WTC11 (cell line): ENCODE results near the gene CDH13.

Experiments used
- JAZF1 ChIP-seq: fragments of 250-450 bp; sonication (Bioruptor Pico); IDR thresholded peaks from 2 replicates; pipeline ENCODE4 v1.9.0; 2021; ENCODE audit warnings: moderate library complexity, mild to moderate bottlenecking, inconsistent platforms
- JUN ChIP-seq: sonication (generic); formaldehyde crosslinking; IDR thresholded peaks from 2 replicates; pipeline ENCODE4 v1.8.0; 2023; ENCODE audit warnings: mild to moderate bottlenecking, missing genetic modification reagents
- NR1H2 ChIP-seq: sonication (generic); formaldehyde crosslinking; IDR thresholded peaks from 2 replicates; pipeline ENCODE4 v1.9.0; 2021; ENCODE audit warnings: mild to moderate bottlenecking, moderate library complexity, missing genetic modification reagents
- SMAD3 ChIP-seq: sonication (generic); formaldehyde crosslinking; IDR thresholded peaks from 2 replicates; pipeline ENCODE4 v1.8.0; 2022; ENCODE audit warnings: missing genetic modification reagents, mild to moderate bottlenecking, borderline replicate concordance
- SP1 ChIP-seq: sonication (generic); formaldehyde crosslinking; conservative IDR thresholded peaks from 2 replicates; pipeline ENCODE4 v1.8.1; 2022; ENCODE audit warnings: missing genetic modification reagents
- TP53 ChIP-seq: sonication (generic); formaldehyde crosslinking; IDR thresholded peaks from 2 replicates; pipeline ENCODE4 v1.8.1; 2023; ENCODE audit warnings: mild to moderate bottlenecking, missing genetic modification reagents
- TF ChIP-seq, protein P1 (sequence below): sonication (generic); formaldehyde crosslinking; IDR thresholded peaks from 2 replicates; pipeline ENCODE4 v1.8.1; 2023; ENCODE audit warnings: mild to moderate bottlenecking, missing genetic modification reagents, borderline replicate concordance
- TF ChIP-seq, protein P2 (sequence below): fragments of 200-600 bp; IDR thresholded peaks from 2 replicates; pipeline ENCODE4 v1.8.0; 2022; ENCODE audit warnings: antibody characterized with exemption
- TF ChIP-seq, protein P3 (sequence below): sonication (generic); formaldehyde crosslinking; conservative IDR thresholded peaks from 2 replicates; pipeline ENCODE4 v1.8.1; 2022; ENCODE audit warnings: mild to moderate bottlenecking, missing genetic modification reagents
- TF ChIP-seq, protein P4 (sequence below): sonication (generic); formaldehyde crosslinking; IDR thresholded peaks from 2 replicates; pipeline ENCODE4 v1.8.1; 2022; ENCODE audit warnings: mild to moderate bottlenecking, missing genetic modification reagents, moderate library complexity, borderline replicate concordance
- TF ChIP-seq, protein P5 (sequence below): sonication (generic); formaldehyde crosslinking; IDR thresholded peaks from 2 replicates; pipeline ENCODE4 v1.8.0; 2022; ENCODE audit warnings: mild to moderate bottlenecking, missing genetic modification reagents

DNA sequence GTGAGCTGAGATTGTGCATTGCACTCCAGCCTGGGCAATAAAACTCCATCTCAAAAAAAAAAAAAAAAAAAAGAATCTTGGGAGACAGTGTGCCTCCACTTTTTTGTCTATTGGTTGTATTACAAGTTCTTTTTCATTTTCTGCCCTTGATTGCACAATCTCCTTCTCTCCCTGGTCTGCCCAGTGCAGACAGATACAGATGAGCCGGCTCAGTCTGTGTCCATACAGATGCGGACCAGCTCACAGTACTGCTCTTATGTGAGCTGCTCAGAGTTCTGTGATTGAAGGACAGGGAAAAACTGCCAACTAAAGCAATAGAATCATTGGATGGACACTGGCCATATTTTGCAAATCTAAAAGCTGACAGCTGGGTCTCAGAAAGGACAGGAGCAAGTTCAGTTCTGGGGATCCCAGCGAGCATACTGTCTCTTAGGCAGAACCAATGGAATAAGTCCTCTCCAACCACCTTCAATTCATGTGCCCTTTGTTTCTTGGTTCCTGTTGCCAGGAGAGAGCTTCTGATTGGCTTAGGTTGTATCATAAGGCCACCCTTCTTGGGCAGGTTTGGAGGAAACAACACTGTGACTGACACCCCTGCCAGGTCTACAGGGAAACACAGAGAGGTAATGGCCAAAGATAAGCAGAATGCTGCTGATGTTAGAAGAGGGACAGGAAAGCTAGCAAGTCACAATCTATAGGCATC is 685.4 kb downstream of the CDH13 start:
- TF ChIP-seq JAZF1 (CRISPR knock-in tag) (no peak), NR1H2 (no peak), JUN (no peak), SMAD3 (CRISPR knock-in tag) (no peak), SP1 (CRISPR knock-in tag) (no peak), TP53 (CRISPR knock-in tag) (no peak)
- TF ChIP-seq, protein P1, sequence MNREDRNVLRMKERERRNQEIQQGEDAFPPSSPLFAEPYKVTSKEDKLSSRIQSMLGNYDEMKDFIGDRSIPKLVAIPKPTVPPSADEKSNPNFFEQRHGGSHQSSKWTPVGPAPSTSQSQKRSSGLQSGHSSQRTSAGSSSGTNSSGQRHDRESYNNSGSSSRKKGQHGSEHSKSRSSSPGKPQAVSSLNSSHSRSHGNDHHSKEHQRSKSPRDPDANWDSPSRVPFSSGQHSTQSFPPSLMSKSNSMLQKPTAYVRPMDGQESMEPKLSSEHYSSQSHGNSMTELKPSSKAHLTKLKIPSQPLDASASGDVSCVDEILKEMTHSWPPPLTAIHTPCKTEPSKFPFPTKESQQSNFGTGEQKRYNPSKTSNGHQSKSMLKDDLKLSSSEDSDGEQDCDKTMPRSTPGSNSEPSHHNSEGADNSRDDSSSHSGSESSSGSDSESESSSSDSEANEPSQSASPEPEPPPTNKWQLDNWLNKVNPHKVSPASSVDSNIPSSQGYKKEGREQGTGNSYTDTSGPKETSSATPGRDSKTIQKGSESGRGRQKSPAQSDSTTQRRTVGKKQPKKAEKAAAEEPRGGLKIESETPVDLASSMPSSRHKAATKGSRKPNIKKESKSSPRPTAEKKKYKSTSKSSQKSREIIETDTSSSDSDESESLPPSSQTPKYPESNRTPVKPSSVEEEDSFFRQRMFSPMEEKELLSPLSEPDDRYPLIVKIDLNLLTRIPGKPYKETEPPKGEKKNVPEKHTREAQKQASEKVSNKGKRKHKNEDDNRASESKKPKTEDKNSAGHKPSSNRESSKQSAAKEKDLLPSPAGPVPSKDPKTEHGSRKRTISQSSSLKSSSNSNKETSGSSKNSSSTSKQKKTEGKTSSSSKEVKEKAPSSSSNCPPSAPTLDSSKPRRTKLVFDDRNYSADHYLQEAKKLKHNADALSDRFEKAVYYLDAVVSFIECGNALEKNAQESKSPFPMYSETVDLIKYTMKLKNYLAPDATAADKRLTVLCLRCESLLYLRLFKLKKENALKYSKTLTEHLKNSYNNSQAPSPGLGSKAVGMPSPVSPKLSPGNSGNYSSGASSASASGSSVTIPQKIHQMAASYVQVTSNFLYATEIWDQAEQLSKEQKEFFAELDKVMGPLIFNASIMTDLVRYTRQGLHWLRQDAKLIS = no peak
- TF ChIP-seq, protein P2, sequence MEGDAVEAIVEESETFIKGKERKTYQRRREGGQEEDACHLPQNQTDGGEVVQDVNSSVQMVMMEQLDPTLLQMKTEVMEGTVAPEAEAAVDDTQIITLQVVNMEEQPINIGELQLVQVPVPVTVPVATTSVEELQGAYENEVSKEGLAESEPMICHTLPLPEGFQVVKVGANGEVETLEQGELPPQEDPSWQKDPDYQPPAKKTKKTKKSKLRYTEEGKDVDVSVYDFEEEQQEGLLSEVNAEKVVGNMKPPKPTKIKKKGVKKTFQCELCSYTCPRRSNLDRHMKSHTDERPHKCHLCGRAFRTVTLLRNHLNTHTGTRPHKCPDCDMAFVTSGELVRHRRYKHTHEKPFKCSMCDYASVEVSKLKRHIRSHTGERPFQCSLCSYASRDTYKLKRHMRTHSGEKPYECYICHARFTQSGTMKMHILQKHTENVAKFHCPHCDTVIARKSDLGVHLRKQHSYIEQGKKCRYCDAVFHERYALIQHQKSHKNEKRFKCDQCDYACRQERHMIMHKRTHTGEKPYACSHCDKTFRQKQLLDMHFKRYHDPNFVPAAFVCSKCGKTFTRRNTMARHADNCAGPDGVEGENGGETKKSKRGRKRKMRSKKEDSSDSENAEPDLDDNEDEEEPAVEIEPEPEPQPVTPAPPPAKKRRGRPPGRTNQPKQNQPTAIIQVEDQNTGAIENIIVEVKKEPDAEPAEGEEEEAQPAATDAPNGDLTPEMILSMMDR = no peak
- TF ChIP-seq, protein P3, sequence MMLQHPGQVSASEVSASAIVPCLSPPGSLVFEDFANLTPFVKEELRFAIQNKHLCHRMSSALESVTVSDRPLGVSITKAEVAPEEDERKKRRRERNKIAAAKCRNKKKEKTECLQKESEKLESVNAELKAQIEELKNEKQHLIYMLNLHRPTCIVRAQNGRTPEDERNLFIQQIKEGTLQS = no peak
- TF ChIP-seq, protein P4, sequence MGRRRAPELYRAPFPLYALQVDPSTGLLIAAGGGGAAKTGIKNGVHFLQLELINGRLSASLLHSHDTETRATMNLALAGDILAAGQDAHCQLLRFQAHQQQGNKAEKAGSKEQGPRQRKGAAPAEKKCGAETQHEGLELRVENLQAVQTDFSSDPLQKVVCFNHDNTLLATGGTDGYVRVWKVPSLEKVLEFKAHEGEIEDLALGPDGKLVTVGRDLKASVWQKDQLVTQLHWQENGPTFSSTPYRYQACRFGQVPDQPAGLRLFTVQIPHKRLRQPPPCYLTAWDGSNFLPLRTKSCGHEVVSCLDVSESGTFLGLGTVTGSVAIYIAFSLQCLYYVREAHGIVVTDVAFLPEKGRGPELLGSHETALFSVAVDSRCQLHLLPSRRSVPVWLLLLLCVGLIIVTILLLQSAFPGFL (CRISPR knock-in tag) = no peak
- TF ChIP-seq, protein P5, sequence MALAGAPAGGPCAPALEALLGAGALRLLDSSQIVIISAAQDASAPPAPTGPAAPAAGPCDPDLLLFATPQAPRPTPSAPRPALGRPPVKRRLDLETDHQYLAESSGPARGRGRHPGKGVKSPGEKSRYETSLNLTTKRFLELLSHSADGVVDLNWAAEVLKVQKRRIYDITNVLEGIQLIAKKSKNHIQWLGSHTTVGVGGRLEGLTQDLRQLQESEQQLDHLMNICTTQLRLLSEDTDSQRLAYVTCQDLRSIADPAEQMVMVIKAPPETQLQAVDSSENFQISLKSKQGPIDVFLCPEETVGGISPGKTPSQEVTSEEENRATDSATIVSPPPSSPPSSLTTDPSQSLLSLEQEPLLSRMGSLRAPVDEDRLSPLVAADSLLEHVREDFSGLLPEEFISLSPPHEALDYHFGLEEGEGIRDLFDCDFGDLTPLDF = no peak
